WTC11 (cell line): ENCODE results near the gene LRRC75B. TPM values are rescaled to one million over a fixed set of nuclear protein-coding genes. Genes with fewer than 3 reads are reported as not detected.

ENCODE experiments used
- ATAC-seq: fragments of 200-7000 bp; cut with Tn5 transposase; 2 replicates; pipeline ENCODE4 v1.10.0; 2021; ENCODE audit warnings: mild to moderate bottlenecking, moderate library complexity
- CTCF ChIA-PET: fragments of 300-600 bp; sonication (Branson Sonifier 250); formaldehyde crosslinking; loops from one replicate; lab custom pipeline; 2021; ENCODE audit warnings: antibody characterized with exemption; lab: Charles Lee
- POLR2A ChIA-PET: fragments of 350-600 bp; sonication (Branson Sonifier 250); formaldehyde crosslinking; loops from one replicate; lab custom pipeline; 2021; ENCODE audit warnings: antibody characterized with exemption; lab: Charles Lee
- DNase-seq: peaks from one replicate; pipeline ENCODE4 v3.0.0; 2021; ENCODE audit warnings: low spot score
- H3K27ac Mint-ChIP-seq: 2 replicates; pipeline ENCODE4 v1.8.0; 2021; ENCODE audit warnings: mixed read lengths
- H3K27me3 Mint-ChIP-seq: 2 replicates; pipeline ENCODE4 v1.8.0; 2021; ENCODE audit warnings: low read depth, mild to moderate bottlenecking, moderate library complexity, mixed read lengths
- H3K36me3 Mint-ChIP-seq: 2 replicates; pipeline ENCODE4 v1.8.0; 2021; ENCODE audit warnings: mixed read lengths
- H3K4me1 Mint-ChIP-seq: 2 replicates; pipeline ENCODE4 v1.8.0; 2022; ENCODE audit warnings: mixed read lengths
- H3K4me3 Mint-ChIP-seq: 2 replicates; pipeline ENCODE4 v1.8.0; 2021; ENCODE audit warnings: mild to moderate bottlenecking, moderate library complexity, mixed read lengths
- H3K9me3 Mint-ChIP-seq: 2 replicates; pipeline ENCODE4 v1.8.0; 2021; ENCODE audit warnings: mixed read lengths
- AR ChIP-seq: fragments of 250-450 bp; sonication (Bioruptor Pico); IDR thresholded peaks from 2 replicates; pipeline ENCODE4 v1.9.0; 2021; ENCODE audit warnings: mild to moderate bottlenecking
- ATF1 ChIP-seq: sonication (generic); formaldehyde crosslinking; IDR thresholded peaks from 2 replicates; pipeline ENCODE4 v1.8.1; 2023; ENCODE audit warnings: mild to moderate bottlenecking, moderate library complexity, missing genetic modification reagents
- EMX1 ChIP-seq: fragments of 250-450 bp; sonication (Bioruptor Pico); IDR thresholded peaks from 2 replicates; pipeline ENCODE4 v1.8.0; 2021; ENCODE audit warnings: mild to moderate bottlenecking
- ERG ChIP-seq: fragments of 250-450 bp; sonication (Bioruptor Pico); IDR thresholded peaks from 2 replicates; pipeline ENCODE4 v1.8.0; 2021; ENCODE audit warnings: mild to moderate bottlenecking
- FOXJ3 ChIP-seq: sonication (generic); formaldehyde crosslinking; IDR thresholded peaks from 2 replicates; pipeline ENCODE4 v1.9.0; 2021; ENCODE audit warnings: missing genetic modification reagents, mild to moderate bottlenecking, borderline replicate concordance
- FOXK1 ChIP-seq: sonication (generic); formaldehyde crosslinking; IDR thresholded peaks from 2 replicates; pipeline ENCODE4 v1.8.0; 2022; ENCODE audit warnings: mild to moderate bottlenecking, moderate library complexity, missing genetic modification reagents
- HMGA2 ChIP-seq: fragments of 250-450 bp; sonication (Bioruptor Pico); IDR thresholded peaks from 2 replicates; pipeline ENCODE4 v1.4.0; 2021; ENCODE audit warnings: mild to moderate bottlenecking, moderate library complexity
- JAZF1 ChIP-seq: fragments of 250-450 bp; sonication (Bioruptor Pico); IDR thresholded peaks from 2 replicates; pipeline ENCODE4 v1.9.0; 2021; ENCODE audit warnings: moderate library complexity, mild to moderate bottlenecking, inconsistent platforms
- SMAD3 ChIP-seq: sonication (generic); formaldehyde crosslinking; IDR thresholded peaks from 2 replicates; pipeline ENCODE4 v1.8.0; 2022; ENCODE audit warnings: missing genetic modification reagents, mild to moderate bottlenecking, borderline replicate concordance
- TEAD1 ChIP-seq: sonication (generic); formaldehyde crosslinking; IDR thresholded peaks from 2 replicates; pipeline ENCODE4 v1.8.0; 2022; ENCODE audit warnings: mild to moderate bottlenecking, missing genetic modification reagents
- TP53 ChIP-seq: sonication (generic); formaldehyde crosslinking; IDR thresholded peaks from 2 replicates; pipeline ENCODE4 v1.8.1; 2023; ENCODE audit warnings: mild to moderate bottlenecking, missing genetic modification reagents
- ZBTB21 ChIP-seq: sonication (generic); formaldehyde crosslinking; IDR thresholded peaks from 2 replicates; pipeline ENCODE4 v1.8.1; 2023; ENCODE audit warnings: mild to moderate bottlenecking, missing genetic modification reagents, borderline replicate concordance
- ZNF219 ChIP-seq: sonication (generic); formaldehyde crosslinking; IDR thresholded peaks from 2 replicates; pipeline ENCODE4 v1.8.0; 2023; ENCODE audit warnings: missing genetic modification reagents, mild to moderate bottlenecking, borderline replicate concordance
- ZNF317 ChIP-seq: sonication (generic); formaldehyde crosslinking; IDR thresholded peaks from 2 replicates; pipeline ENCODE4 v1.8.1; 2023; ENCODE audit warnings: low read depth, mild to moderate bottlenecking, moderate library complexity, missing genetic modification reagents, borderline replicate concordance
- ZNF425 ChIP-seq: fragments of 250-450 bp; sonication (Bioruptor Pico); conservative IDR thresholded peaks from 2 replicates; pipeline ENCODE4 v1.9.0; 2021; ENCODE audit warnings: mild to moderate bottlenecking
- total RNA-seq: library from RNA; stranded (reverse); gene quantifications from 3 replicates; pipeline ENCODE4 v1.2.3, GENCODE V29; 2021
- TF ChIP-seq, protein P1 (sequence below): sonication (generic); formaldehyde crosslinking; IDR thresholded peaks from 2 replicates; pipeline ENCODE4 v1.8.1; 2022; ENCODE audit warnings: low read depth, mild to moderate bottlenecking, moderate library complexity, missing genetic modification reagents, borderline replicate concordance
- TF ChIP-seq, protein P2 (sequence below): sonication (generic); formaldehyde crosslinking; IDR thresholded peaks from 2 replicates; pipeline ENCODE4 v1.8.0; 2022; ENCODE audit warnings: missing genetic modification reagents

The LRRC75B gene
- total RNA-seq, 1 experiment from 2014 or later: 19.2 TPM

GRCh38 chr22:24565077-24565476, 27.8 kb downstream of the LRRC75B start:
- CTCF ChIA-PET: no interaction called here
- Mint-ChIP-seq H3K4me1 (no peaks in the 10 kb centered on the region), H3K36me3 (peaks cover 47% of the 10 kb centered on the region), H3K9me3 (no peaks in the 10 kb centered on the region), H3K4me3 (no peak overlapping the region), H3K27ac (no peak overlapping the region), H3K27me3 (no peaks in the 10 kb centered on the region)
- POLR2A ChIA-PET: interaction anchor here (1.6 kb wide), 1 partner anchor 9 kb away, joined by 6 read pairs; the partner anchor contains the start of genes GUCD1 and SNRPD3
- ATAC-seq (no peak), DNase-seq (no peak)
- TF ChIP-seq TP53 (CRISPR knock-in tag) (no peak), JAZF1 (CRISPR knock-in tag) (no peak), FOXK1 (CRISPR knock-in tag) (no peak), ZBTB21 (CRISPR knock-in tag) (no peak), ATF1 (CRISPR knock-in tag) (no peak), ZNF425 (no peak), TEAD1 (no peak), SMAD3 (no peak), HMGA2 (no peak), ZNF317 (CRISPR knock-in tag) (no peak), EMX1 (CRISPR knock-in tag) (no peak), AR (CRISPR knock-in tag) (no peak), ZNF219 (no peak), FOXJ3 (no peak), ERG (no peak)
- TF ChIP-seq, protein P1, sequence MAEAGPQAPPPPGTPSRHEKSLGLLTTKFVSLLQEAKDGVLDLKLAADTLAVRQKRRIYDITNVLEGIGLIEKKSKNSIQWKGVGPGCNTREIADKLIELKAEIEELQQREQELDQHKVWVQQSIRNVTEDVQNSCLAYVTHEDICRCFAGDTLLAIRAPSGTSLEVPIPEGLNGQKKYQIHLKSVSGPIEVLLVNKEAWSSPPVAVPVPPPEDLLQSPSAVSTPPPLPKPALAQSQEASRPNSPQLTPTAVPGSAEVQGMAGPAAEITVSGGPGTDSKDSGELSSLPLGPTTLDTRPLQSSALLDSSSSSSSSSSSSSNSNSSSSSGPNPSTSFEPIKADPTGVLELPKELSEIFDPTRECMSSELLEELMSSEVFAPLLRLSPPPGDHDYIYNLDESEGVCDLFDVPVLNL: no peak
- TF ChIP-seq, protein P2, sequence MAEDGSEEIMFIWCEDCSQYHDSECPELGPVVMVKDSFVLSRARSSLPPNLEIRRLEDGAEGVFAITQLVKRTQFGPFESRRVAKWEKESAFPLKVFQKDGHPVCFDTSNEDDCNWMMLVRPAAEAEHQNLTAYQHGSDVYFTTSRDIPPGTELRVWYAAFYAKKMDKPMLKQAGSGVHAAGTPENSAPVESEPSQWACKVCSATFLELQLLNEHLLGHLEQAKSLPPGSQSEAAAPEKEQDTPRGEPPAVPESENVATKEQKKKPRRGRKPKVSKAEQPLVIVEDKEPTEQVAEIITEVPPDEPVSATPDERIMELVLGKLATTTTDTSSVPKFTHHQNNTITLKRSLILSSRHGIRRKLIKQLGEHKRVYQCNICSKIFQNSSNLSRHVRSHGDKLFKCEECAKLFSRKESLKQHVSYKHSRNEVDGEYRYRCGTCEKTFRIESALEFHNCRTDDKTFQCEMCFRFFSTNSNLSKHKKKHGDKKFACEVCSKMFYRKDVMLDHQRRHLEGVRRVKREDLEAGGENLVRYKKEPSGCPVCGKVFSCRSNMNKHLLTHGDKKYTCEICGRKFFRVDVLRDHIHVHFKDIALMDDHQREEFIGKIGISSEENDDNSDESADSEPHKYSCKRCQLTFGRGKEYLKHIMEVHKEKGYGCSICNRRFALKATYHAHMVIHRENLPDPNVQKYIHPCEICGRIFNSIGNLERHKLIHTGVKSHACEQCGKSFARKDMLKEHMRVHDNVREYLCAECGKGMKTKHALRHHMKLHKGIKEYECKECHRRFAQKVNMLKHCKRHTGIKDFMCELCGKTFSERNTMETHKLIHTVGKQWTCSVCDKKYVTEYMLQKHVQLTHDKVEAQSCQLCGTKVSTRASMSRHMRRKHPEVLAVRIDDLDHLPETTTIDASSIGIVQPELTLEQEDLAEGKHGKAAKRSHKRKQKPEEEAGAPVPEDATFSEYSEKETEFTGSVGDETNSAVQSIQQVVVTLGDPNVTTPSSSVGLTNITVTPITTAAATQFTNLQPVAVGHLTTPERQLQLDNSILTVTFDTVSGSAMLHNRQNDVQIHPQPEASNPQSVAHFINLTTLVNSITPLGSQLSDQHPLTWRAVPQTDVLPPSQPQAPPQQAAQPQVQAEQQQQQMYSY (CRISPR knock-in tag): no peak
